ENCODE data around the gene ABCG1.

DNA sequence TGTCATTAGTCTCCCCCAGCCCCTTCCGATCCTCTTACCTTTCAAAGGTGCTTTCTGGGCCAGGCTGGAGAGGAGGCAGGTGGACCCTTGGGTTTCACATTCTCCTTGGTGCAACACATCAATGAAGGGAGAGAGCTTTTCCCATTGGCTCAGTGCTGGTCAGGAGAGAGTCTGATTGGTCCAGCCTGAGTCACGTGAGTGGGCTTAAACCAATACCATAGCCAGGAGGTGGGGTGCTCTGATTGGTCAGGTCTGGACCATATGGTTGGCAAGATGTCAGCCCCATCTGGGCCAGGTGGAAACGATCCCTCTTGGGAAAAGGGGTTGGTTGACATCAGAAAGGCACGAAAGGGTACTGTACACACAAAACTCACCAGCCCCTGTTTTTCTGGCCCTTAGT lies 44.8 kb upstream of the ABCG1 start:
- TF ChIP-seq, protein P1, sequence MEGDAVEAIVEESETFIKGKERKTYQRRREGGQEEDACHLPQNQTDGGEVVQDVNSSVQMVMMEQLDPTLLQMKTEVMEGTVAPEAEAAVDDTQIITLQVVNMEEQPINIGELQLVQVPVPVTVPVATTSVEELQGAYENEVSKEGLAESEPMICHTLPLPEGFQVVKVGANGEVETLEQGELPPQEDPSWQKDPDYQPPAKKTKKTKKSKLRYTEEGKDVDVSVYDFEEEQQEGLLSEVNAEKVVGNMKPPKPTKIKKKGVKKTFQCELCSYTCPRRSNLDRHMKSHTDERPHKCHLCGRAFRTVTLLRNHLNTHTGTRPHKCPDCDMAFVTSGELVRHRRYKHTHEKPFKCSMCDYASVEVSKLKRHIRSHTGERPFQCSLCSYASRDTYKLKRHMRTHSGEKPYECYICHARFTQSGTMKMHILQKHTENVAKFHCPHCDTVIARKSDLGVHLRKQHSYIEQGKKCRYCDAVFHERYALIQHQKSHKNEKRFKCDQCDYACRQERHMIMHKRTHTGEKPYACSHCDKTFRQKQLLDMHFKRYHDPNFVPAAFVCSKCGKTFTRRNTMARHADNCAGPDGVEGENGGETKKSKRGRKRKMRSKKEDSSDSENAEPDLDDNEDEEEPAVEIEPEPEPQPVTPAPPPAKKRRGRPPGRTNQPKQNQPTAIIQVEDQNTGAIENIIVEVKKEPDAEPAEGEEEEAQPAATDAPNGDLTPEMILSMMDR (conservative IDR thresholded peaks at IDR 0.05 in 1 of 2, IDR thresholded peaks at IDR 0.05 in 1 of 2; ENCODE audit: low read depth in 1 of 2, low read length in 2 of 2): no peak
- TF ChIP-seq EZH2 (IDR thresholded peaks at IDR 0.05; ENCODE audit: low read length, missing control alignments): no peak
